GM21360 (cell line): ENCODE data around the gene CLASP1.
"Not testable (repeated sequence)": the region's sequence is repeated elsewhere in the genome, so short reads cannot be mapped to it uniquely, and the experiment has no call there.

ENCODE experiments used
- ATAC-seq: cut with Tn5 transposase; IDR thresholded peaks from one replicate; pipeline ENCODE4 v1.9.1; 2021; ENCODE audit warnings: mild to moderate bottlenecking, moderate library complexity; ENCODE audit not compliant: unreplicated experiment

CLASP1 gene

GRCh38 chr2:121335294-121336290 lies 313.7 kb downstream of the CLASP1 start:
- ATAC-seq, result no peak

GRCh38 chr2:121334581-121335293 lies 314.5 kb downstream of the CLASP1 start:
- ATAC-seq, result no peak

GRCh38 chr2:121333834-121334558 lies 315.3 kb downstream of the CLASP1 start:
- ATAC-seq, result peak; percentile 83

- no peak for ATAC-seq
Observed at GRCh38 chr2:121333231-121333630, 316.0 kb downstream of the CLASP1 start.

- ATAC-seq, result not testable (repeated sequence)
Observed at GRCh38 chr2:121331324-121331723, 317.9 kb downstream of the CLASP1 start.

GRCh38 chr2:121330921-121331320 lies 318.3 kb downstream of the CLASP1 start:
- ATAC-seq, result no peak

GRCh38 chr2:121329786-121330185 lies 319.5 kb downstream of the CLASP1 start:
- no peak for ATAC-seq

- no peak for ATAC-seq
Observed at GRCh38 chr2:121326628-121327027, 322.6 kb downstream of the CLASP1 start.

- no peak for ATAC-seq
Observed at GRCh38 chr2:121324601-121325000, 324.7 kb downstream of the CLASP1 start.

- no peak for ATAC-seq
Observed at GRCh38 chr2:121321476-121321875, 327.8 kb downstream of the CLASP1 start.

- no peak for ATAC-seq
Observed at GRCh38 chr2:121319941-121320340, 329.3 kb downstream of the CLASP1 start.

- ATAC-seq, result no peak
Observed at GRCh38 chr2:121316986-121317385, 332.3 kb downstream of the CLASP1 start.

GRCh38 chr2:121313701-121314100 lies 335.6 kb downstream of the CLASP1 start:
- not testable (repeated sequence) for ATAC-seq

- peak; percentile 85 for ATAC-seq
Observed at GRCh38 chr2:121309801-121310200, 339.5 kb downstream of the CLASP1 start.

- ATAC-seq, result no peak
Observed at GRCh38 chr2:121309323-121309722, 339.9 kb downstream of the CLASP1 start.

GRCh38 chr2:121307048-121307447 lies 342.2 kb downstream of the CLASP1 start:
- no peak for ATAC-seq

GRCh38 chr2:121304941-121305340 lies 344.3 kb downstream of the CLASP1 start:
- no peak for ATAC-seq

GRCh38 chr2:121303531-121304263 lies 345.6 kb downstream of the CLASP1 start:
- ATAC-seq, result no peak

GRCh38 chr2:121301190-121301589 lies 348.1 kb downstream of the CLASP1 start:
- ATAC-seq, result not testable (repeated sequence)

- ATAC-seq, result no peak
Observed at GRCh38 chr2:121298476-121298875, 350.8 kb downstream of the CLASP1 start.
